ENCODE results near the gene TNFSF9. TPM values are rescaled to one million over a fixed set of nuclear protein-coding genes. Genes with fewer than 3 reads are reported as not detected.

Gene TNFSF9
- total RNA-seq, 1 donor from 2014 or later = 0.76 TPM

DNA sequence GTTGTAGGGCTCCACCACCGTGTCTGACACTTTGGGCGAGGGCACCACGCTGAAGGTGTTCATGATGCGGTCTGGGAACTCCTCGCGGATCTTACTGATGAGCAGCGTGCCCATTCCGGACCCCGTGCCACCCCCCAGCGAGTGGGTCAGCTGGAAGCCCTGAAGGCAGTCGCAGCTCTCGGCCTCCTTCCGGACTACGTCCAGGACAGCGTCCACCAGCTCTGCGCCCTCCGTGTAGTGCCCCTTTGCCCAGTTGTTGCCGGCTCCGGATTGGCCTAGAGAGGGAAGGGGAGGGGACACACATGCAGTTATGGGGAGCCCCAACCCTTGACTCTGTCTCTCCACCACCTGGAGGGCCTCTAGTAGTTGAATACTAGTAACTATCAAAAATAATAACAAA is 34.9 kb upstream of the TNFSF9 start:
- no peaks in the 10 kb centered on the region for H3K36me3 Mint-ChIP-seq
- no peak overlapping the region for H3K4me3 Mint-ChIP-seq
- no peak for DNase-seq (ENCODE audit: low spot score in 2 of 2, unreplicated experiment in 2 of 2)
- H3K9me3 Mint-ChIP-seq = peaks cover 8% of the 10 kb centered on the region
- H3K27ac Mint-ChIP-seq = no peak overlapping the region
- TF ChIP-seq, protein P1, sequence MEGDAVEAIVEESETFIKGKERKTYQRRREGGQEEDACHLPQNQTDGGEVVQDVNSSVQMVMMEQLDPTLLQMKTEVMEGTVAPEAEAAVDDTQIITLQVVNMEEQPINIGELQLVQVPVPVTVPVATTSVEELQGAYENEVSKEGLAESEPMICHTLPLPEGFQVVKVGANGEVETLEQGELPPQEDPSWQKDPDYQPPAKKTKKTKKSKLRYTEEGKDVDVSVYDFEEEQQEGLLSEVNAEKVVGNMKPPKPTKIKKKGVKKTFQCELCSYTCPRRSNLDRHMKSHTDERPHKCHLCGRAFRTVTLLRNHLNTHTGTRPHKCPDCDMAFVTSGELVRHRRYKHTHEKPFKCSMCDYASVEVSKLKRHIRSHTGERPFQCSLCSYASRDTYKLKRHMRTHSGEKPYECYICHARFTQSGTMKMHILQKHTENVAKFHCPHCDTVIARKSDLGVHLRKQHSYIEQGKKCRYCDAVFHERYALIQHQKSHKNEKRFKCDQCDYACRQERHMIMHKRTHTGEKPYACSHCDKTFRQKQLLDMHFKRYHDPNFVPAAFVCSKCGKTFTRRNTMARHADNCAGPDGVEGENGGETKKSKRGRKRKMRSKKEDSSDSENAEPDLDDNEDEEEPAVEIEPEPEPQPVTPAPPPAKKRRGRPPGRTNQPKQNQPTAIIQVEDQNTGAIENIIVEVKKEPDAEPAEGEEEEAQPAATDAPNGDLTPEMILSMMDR (IDR thresholded peaks at IDR 0.05; ENCODE audit: unreplicated experiment) = no peak
- peaks cover 32% of the 10 kb centered on the region for H3K27me3 Mint-ChIP-seq (ENCODE audit: low read depth)
- H3K4me1 Mint-ChIP-seq = no peaks in the 10 kb centered on the region

DNA sequence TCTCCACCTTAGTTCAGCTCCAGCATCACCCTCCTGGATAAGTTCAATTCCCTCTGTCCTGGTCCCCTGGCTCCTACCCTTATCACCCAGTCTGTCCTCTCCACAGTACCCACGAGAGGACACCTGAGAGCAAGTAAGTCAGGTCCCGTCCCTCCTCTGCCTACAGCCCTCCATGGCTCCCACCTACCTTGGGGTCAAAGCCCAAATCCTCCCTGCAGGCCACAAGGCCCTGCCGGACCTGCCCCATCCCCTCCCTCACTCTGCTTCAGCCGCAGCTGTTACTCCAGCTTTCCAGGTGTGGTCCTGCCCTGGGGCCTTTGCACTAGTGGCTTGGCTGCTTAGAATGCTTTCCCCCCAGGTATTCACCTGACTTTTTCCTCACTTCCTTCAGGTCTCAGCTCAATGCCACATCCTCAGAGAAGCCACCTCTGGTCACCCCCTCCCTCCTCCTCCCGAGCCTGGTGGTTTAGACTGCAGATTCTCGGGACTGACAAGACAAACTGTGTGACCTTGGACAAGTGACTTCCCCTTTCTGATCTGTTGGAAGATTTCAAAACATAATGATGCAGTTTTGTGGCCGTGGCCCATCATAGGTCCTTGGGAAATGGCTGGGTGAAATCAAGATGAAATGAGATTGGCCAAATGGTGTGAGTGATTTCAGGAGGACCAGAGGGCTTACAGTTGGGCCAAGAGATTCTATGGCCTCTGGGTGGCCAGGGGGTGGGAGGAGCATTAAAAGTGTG is 32.4 kb upstream of the TNFSF9 start:
- H3K4me1 Mint-ChIP-seq = peaks cover 3% of the 10 kb centered on the region
- TF ChIP-seq, protein P1 (IDR thresholded peaks at IDR 0.05; ENCODE audit: unreplicated experiment) = no peak
- H3K27me3 Mint-ChIP-seq (ENCODE audit: low read depth) = peaks cover 53% of the 10 kb centered on the region
- H3K4me3 Mint-ChIP-seq = no peak overlapping the region
- DNase-seq (ENCODE audit: low spot score in 2 of 2, unreplicated experiment in 2 of 2) = no peak
- H3K9me3 Mint-ChIP-seq = no peaks in the 10 kb centered on the region
- no peaks in the 10 kb centered on the region for H3K36me3 Mint-ChIP-seq
- no peak overlapping the region for H3K27ac Mint-ChIP-seq

DNA sequence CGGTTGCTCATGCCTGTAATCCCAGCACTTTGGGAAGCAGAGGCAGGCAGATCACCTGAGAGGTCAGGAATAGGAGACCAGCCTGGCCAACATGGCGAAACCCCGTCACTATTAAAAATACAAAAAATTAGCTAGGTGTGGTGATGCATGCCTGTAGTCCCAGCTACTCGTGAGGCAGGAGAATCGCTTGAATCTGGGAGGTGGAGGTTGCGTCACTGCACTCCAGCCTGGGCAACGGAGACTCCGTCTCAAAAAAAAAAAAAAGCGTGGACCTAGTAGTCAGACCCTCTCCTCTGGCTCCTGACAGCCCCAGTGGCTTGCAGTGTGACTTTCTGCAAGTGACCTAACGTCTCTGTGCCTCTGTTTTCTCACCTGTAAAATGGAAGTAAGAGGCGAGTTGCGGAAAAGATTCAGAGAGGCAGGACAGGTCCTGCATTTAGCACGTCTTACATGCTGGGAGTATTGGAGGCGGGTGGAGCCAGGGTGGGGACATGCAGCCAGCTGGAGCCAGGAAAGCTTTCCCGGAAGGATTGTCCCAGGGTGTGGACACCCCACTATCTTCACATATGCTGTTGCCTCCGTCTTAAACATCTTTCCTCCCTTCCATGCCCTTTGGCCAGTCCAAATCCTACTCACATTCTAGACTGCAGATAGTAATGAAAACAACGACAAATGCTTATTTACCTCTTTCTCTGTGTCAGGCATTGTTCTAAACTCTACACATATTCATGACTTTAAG is 31.6 kb upstream of the TNFSF9 start:
- Mint-ChIP-seq H3K27ac (no peak overlapping the region), H3K4me3 (no peak overlapping the region), H3K4me1 (peaks cover 3% of the 10 kb centered on the region), H3K9me3 (no peaks in the 10 kb centered on the region), H3K36me3 (no peaks in the 10 kb centered on the region), H3K27me3 (ENCODE audit: low read depth) (peaks cover 57% of the 10 kb centered on the region)
- DNase-seq (ENCODE audit: low spot score in 2 of 2, unreplicated experiment in 2 of 2) = no peak
- TF ChIP-seq, protein P1 (IDR thresholded peaks at IDR 0.05; ENCODE audit: unreplicated experiment) = no peak

DNA sequence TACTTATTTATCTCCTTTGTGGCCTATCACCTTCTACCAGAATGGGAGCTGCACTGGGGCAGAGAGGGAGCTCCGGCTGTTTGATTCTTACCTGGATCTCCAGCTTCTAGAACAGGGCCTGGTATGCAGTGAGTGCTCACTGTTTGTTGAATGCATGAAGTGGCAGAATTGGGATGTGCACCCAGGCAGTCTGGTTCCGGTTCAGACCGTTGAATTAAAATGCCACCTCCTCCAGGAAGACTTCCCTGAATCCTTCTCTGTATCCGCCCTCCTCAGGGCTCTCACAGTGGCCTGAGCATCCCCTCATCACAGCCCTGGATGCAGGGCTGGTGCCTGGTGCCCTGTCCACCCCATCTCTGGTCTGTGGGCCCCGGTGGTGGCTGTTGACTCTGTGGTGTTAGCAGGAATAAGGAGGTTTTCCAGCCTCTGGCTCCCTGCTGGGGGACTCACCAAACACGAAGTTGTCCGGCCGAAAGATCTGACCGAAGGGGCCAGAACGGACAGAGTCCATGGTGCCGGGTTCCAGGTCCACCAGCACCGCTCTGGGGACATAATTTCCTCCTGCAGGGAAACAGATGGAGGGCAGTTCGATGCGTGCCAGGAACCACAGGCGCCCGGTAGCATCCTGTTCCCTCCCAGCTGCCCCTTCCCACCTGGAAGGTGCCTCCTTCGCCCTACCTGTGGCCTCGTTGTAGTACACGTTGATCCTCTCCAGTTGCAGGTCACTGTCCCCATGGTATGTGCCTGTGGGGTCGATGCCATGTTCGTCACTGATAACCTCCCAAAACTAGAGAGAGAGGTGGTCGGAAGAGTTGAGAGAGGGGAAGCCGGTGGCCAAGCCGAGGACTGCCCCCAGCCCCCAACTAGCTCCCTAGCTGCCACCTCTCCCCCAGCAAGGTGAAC is 29.7 kb upstream of the TNFSF9 start:
- Mint-ChIP-seq H3K27ac (no peak overlapping the region), H3K9me3 (no peaks in the 10 kb centered on the region), H3K4me1 (peaks cover 3% of the 10 kb centered on the region), H3K4me3 (peak overlapping the region; percentile 74), H3K27me3 (ENCODE audit: low read depth) (peaks cover 65% of the 10 kb centered on the region), H3K36me3 (no peaks in the 10 kb centered on the region)
- no peak for DNase-seq (ENCODE audit: low spot score in 2 of 2, unreplicated experiment in 2 of 2)
- TF ChIP-seq, protein P1 (IDR thresholded peaks at IDR 0.05; ENCODE audit: unreplicated experiment) = no peak

DNA sequence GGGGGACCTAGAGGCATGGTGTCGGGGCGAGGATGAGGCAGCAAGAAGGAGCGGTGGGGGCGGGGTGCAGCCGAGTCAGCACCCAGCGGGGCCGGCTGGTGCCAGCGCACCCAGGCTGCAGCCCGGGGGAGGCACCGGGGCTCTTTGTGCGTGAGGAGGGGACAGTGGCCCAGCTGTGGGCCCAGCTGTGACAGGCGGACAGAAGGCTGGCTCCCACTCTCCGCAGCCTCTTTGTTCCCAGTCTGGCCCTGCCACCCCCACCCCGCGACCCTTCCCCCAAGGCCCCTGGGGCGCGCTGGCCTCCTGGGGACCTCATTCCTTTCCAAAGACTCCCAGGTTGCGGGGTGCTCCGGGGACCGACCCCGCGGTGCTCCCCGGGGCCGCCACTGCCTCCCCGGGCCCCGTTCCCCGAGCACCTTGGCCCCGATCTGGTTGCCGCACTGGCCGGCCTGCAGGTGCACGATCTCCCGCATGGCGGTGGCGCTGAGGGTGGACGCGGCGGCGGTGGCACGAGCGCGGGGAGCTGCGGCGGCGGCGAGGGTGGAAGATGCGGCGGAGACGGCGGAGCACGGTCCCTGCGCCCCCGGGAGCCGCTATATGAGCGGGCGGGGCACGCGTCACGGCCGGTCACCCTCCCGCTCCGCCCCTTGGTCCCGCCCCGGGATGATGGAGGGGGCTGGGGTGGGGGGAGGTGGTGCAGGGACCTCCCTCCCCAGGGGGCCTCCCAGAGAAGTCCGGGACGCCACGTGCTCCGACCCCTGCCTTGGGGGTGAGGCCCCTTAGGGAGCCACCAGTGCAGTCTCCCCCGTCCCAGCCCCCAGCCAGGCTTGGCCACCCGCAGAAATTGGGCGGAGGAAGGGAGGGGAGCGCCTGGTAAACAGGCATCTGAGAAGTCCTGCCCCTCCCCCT is 28.8 kb upstream of the TNFSF9 start, which contains the start of gene TUBB4A:
Gene TUBB4A (minus strand): TSS at position 570 of the 909 bp plus-strand sequence. CDS start 97 bp downstream, at position 473.
- peaks cover 65% of the 10 kb centered on the region for H3K27me3 Mint-ChIP-seq (ENCODE audit: low read depth)
- H3K27ac Mint-ChIP-seq = no peak within 1 kb of the TSS
- TF ChIP-seq, protein P1 (IDR thresholded peaks at IDR 0.05; ENCODE audit: unreplicated experiment) = no peak
- peaks cover 3% of the 10 kb centered on the region for H3K4me1 Mint-ChIP-seq
- peak within 1 kb of the TSS; percentile 74 for H3K4me3 Mint-ChIP-seq
- no peaks in the 10 kb centered on the region for H3K36me3 Mint-ChIP-seq
- no peaks in the 10 kb centered on the region for H3K9me3 Mint-ChIP-seq
- peak in 1 of 2 experiments; percentile 44 for DNase-seq (ENCODE audit: low spot score in 2 of 2, unreplicated experiment in 2 of 2)

All from mesothelial cell of epicardium (in vitro differentiated cells).